Activated CD8-positive, alpha-beta memory T cell treated with anti-CD3 and anti-CD28 coated beads, Interleukin-2, amount 50 U/mL, for 1 hour (primary cell): ENCODE measurements around the gene XRCC3.

Experiments used
- DNase-seq: peaks from one replicate; pipeline ENCODE4 v3.0.0-alpha.2; 2020; ENCODE audit errors: extremely low read depth

XRCC3 gene

DNA sequence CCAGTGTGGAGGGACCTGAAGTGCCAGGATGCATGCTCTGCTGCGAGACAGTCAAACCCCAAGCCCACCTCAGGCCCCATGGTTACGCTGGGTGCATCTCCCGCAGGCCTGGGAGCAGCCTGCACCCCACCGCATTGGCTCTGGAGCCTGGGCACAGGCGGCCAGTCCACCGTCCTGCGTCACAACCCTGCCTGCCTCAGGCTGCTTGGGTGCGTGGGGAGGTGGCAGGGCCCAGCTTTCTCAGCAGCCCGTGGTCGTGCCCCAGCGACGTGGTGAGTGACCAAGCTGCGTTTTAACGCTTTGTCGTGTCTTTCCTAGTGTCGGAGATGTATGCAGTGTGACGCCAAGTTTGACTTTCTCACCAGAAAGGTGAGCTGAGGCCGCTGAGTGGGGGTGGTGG is 11.2 kb upstream of the XRCC3 start:
- no peak for DNase-seq

DNA sequence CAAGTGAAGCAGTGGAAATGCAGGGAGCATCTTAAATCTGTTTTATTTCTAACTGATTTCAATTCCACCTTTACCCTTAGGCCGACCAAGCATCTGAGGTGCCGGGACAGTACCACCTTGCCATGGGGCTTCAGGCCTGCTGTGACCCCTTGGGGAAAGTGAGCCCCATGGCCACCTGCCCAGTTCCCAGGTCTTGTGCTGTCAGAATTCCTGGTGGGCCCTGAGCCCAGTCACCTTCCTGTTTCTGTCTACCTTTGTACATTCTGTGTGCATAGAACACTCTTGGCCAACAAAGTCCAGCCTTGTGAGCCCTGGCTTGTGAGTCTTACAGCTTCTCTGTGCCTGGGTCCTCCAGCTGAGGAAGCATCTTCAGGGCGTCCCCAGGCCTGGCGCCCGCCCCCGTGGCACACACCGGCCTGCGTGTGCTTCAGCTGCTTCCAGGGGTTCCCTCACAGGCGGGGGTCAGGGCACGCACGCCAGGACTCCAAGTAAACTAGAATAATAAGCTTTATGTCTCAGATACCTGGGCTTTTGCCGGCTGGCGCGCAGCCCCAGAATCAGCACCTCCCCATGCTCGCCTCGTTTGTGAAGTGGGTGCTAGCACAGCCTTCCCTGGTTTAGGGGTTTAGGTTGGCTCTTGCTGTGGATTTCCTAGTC is 10.6 kb upstream of the XRCC3 start:
- no peak for DNase-seq

DNA sequence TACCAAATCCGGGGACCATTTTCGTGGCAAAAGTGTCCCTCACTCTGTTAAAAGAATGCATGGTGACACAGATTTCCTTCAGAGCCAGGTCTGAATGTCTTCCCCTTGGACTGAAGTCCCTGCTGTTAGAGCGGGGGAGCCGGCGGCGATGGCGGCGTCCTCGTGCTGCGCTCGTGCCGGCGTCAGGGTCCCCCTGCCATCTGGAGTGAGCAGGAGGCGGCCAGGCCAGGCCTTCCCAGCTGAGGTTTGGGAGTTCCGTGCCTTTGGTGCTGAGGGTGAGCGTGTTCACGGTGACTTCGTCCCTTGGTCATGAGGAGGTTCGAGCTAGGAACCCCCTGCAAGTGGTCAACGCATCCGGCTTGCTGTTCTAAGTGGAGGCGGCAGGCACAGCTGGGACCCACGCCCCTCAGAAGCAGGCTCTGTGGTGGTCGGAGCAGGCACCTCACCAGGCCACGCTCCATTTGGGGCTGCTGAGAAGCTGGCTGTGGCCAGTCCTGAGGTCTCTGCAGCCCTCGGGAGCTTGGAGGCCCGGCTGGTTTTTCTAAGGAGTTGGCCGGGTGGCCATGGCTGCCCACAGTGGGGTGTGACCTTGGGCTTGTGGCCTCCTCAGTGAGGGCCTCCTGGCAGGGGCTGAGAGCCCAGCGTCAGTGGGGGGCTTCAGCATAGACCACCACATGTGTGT is 9.9 kb upstream of the XRCC3 start:
- DNase-seq = no peak

DNA sequence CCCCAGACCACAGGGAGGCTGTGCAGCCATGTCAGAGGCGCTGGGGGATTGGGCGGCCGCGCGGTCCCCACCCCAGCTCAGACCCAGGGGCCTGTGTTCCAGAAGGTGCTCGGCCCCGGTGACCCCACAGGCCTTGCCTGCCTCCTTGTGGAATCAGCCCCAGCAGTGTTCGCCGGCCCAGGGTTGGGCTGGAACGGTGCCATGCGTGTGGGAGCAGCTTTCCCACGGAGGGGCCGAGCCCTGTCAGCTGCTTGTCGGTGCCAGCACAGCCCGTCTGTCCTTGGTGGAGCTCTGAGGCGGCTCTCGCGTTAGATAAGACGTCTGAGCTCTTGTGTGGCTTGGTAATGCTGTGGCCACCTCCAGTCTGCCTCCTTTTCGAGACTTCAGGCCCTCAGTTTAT is 8.9 kb upstream of the XRCC3 start:
- DNase-seq = no peak

DNA sequence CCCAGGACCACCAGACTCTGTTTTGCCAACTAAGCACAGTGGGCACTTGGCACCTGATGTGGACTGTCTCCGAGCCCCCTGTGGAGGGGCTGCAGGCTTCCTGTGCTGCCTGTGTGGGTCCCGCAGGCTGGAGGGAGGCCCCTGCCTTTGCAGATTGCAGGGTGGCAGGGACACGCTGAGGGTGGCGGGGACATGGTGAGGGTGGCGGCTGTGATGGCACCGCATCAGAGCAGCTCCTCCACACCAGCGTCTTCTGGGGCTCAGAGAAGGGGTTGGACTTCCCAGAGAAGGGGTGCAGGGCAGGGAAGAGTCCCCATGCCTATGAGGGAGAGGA is 8.5 kb upstream of the XRCC3 start:
- DNase-seq = no peak

DNA sequence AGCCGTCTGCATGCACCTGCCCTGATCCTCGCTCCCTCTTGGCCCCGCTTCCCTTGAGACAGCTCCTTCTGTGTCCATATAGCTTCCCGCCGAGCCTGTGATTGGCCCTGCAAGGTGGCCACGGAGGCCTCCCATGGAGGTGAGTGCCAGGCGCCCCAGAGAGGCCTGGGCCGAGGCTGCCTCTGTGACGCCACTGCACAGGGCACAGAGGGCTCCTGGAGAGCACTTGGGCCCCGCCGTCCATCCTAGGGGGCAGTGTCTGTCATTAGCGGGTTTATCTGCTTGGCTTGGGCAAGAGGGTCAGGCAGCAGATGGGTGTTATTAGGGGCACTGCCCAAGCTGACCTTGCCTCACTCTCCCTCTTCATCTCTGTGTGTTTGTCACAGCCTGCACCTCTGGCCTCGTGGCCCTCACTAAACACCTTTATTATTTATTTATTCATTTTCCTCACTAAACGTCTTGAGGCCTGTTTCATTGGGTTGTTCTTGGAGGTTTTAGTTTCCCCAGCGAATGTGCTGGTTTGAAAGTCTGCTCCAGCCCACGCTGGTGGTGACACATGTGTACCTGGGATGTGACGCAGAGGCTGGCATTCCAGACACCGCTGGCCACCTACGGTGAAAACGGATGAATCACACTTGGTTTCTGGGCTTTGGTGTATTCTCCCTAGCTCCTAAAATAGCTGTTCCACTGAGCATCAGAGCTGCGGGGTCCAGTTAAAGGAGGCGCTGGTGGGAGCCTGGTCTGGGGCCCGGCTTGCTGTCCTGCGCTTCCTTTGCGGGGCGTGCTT is 6.3 kb upstream of the XRCC3 start:
- no peak for DNase-seq

DNA sequence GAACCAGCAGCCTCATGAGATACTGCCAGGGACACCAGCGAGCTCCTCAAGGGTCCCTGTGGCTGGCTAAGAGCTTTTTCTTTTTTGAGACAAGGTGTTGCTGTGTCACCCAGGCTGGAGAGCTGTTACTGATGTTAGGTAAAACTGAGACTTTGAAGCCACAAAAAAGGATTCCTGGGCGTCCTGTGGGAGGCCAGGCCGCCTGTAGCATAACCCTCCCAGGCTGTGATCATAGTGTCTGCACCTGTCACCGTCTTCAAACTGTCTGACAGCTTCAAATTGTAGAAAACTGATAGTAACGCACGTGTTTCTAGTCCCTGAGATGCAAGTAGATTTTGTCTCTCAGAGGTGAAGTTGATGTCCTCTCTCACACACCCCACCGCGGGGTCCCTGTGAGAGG is 4.5 kb upstream of the XRCC3 start:
- DNase-seq = no peak

DNA sequence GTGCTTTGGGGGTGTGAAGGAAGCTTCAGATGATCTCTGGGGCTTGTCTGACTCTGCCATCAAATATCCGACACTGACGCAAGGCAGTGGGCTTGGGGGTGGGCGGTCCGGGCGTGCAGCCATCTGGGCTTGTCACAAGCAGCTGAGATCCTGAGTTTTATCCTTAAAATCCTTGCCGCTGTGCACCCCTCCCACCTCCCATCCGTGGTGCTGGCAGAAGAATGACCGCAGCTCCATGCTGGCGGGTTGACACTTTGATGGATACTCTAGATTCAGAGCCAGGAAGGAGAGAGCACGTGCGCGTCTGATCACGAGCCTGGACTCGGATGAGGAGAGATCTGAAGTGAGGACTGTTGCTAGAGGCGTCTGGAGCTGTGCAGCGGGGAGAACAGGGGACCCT is 3.3 kb upstream of the XRCC3 start:
- no peak for DNase-seq

DNA sequence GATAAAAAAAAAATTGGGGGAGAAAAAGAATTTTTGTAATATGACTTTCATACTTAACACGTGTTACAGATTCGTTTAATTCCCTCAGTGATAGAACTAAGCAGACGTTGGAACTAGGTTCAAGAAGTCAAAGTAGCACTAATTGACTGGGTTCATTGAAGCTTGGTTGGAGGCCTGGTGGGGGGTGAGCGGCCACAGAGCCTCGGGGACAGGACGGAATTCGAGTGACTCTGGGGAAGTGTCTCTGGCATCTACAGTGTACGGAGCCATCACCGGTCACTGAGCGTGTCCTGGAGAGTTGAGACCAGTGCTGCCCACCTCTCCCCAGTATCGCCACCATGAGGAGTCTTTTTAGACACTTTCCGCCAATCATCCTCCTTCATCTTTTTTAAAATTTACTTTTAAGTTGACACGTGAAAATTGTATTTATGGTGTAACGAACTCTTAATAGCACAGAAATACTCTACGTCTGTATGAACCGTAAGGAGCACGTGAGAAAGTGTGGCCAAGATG is 1.7 kb upstream of the XRCC3 start:
- DNase-seq = no peak

DNA sequence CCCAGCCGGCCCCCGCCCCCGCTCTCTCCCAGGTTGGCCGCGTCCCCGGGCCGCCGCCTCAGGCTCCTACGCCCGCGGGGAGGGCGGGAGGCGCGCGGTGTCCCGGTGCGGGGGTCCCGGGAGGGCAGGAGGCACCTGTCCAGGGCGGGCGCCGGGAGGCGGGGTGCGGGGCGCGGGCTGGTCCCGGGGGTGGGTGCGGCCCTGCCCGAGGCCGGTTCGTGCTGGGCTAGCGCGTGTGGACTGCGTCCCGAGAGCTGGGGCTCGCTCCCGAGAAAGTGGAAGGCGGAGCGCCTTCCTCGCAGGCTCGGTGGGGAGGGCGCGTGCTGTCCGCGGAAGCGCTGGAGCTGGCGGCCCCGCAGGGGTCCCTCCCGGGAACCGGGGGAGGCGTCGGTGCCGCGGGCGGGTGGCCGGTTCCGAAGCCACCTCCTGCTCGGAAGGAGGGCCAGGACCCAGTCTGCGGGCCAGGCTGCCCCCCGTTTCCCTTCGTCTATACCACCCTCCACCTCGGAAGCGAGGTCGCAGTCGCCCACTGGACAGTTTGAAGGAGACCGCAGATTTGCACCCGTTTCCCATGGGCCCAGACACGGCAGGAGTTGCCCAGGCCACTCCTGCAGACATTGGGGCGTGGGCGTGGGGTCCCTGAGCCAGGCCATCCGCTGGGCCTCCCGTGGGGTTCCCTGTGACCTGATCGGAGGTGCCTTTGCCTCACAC is 995 bp upstream of the XRCC3 start:
- no peak for DNase-seq

DNA sequence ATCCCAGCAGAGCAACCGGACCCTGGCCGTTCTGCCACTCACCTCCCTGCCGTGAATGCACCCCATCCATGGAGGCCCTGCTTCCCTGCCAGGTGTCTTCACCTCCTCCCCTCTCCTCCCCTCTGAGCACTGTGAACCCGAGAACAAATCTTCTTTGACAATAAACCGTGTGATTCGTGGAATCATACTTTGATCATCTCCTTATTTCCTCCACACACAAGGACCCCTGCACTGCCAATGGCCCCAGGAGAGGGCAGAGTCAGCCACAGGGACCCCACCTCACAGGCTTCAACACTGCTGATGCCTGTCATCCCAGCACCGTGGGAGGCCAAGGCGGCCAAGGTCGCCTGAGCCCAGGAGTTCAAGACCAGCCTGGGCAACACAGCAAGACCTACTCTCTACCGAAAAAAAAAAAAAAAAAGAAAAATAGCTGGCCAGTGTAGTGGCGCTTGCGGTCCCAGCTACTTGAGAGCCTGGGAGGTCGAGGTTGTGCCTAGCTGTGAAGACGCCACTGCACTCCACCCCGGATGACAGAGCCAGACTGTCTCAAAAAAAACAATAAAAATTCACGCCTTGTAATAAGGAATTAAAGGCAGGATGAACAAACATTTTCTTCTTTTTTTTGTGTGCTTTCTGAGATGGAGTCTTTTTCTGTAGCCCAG is 1.1 kb downstream of the XRCC3 start:
- DNase-seq = no peak

DNA sequence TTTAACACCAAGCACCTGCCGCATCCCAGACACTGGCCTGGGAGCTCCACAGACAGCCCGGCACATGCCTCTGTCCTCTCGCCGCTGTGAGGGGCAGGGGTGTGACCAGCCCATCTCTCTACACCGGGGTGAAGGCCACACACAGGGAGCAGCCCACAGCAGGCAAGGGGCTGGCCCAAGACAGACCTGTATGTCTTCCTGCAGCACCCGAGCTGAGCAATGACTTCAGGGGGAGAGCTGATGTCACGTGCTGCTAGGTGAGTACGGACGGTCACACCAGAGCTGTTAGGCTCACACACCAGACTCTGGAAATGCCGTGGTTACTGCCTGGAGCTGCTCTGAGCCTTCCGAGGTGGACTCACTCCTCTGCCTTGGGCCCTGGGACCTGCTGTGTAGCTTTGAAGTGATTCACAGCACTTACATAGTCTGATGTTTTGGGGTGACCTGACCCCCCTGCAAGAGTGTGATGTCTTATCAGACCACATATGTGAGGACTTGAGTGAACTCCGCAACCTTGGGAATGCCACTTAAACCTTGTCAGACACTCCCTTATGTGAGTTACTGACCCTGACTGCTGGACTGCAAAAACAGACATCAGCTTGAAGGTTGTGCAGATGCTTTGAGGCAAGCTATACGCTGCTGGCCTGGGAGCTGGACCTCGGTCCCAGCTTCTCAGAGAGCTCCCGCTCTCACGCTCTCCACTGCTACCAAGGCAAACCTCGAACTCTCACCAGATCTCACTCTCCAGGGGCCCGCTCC is 1.8 kb downstream of the XRCC3 start:
- no peak for DNase-seq

DNA sequence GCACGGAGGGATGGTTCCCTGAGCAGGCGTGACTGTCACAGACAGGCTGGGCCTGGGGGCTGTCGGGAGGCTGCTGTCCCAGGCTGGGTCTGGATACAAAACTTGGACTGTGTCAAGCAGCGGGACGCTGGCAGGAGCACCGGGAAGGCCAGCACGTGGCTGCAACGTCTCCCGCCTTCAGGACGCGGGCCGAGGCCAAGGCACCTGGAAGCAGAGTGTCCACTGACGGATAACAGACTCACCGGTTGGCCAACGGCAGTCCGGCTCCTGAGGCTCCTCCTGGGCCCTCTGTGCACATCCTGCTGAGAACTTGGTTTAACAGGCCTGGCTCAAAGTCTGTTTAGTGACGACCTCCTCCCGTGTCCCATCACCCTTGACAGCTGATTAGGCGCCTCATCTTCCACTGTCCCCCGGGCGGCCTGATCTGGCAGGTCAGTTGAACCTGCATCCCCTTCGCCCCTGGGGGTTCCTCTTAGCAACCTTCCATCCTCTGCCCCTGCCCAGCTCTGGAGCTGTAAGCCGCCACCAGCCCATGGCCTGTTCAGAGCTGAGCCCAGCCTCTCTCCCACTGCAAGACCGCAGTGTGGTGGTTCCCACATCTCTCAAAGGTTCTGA is 2.5 kb downstream of the XRCC3 start:
- DNase-seq = no peak

DNA sequence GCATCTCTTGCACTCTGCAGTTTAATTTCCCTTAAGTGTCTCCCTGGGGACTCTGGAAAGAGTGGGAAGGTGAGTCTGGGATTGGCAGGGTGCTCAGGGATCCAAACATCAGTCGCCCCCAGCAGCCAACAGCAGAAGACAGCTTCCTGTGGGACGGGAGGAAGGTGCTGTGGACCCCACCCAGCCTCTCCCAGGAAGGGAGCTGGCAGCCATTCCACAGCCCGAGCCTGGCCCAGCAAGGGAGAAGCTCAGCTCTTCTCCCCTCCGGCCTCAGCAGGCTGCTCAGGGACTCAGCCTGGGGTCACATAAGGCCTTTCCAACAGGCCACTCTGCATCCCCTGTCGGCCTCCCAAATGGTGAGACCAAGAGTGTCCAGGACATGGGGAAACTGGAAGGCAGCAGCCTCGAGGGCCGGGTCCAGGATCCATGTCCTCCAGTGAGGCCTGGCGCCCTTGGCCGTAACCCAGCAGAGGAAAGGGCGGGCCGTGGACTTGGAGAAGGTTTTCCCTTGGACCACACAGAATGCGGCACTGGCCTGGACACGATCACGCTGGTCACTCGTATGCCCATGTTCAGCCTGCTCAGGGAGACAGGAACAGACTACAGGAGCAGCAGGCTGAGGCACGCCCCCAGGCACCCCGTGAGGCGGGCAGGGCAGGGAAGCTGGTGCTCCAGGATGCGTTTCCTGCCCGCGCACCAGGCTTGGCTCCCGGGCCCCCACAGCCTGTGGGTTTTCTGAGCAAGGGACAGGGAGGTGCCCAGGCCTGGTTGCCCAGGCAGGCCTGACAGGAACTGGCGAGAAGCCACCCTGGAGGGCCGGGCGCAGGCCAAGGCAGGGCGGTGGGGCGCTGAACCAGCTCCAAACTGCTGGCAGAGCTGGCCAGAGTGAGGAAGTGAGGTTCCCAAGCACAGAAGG is 3.5 kb downstream of the XRCC3 start:
- DNase-seq = no peak

DNA sequence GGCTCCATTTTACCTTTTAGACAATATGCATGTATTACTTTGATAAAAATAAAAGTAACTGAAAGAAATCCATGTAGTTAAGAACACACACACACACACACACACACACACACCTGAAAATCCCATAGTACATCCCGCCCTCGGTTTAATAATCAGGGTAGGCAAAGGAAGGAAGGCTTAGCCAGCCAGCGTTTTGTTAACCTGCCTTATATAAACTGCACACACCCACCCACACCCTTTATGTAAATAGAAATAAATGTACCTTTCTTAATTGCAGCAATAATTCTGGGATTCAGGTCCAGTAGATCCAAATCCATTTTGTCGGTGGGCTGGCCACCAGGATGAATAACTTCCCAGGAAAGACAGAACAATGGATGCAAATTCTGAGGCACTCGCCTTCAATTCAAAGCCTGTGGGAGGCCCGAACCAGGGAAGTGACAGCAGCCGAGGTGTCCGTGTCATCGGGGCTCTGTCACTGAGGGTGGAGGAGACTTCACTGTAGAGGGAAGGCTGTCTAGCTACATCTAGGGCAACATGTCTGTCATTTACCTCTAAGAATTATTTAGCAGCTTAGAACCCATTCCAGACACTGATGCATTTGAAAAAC is 4.4 kb downstream of the XRCC3 start:
- no peak for DNase-seq

DNA sequence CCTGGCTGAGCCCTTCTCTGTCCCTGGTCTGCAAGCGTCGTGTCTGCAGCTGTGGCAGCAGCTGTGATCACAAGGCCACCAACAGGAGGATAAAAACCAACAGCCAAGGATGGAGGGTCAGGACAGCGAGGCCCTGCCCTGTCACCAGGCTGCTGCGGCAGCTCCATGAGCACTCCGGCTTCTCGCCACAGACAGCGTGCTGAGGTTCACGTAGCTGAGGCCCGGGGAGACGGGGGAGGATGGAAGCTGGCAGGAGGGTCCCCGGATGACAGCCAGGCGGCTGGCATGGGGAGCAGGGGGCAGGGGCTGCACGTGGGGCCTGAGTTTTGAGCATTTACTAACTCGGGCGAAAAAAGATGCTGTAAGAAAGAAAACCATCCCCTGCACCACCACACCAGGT is 5.4 kb downstream of the XRCC3 start:
- no peak for DNase-seq

DNA sequence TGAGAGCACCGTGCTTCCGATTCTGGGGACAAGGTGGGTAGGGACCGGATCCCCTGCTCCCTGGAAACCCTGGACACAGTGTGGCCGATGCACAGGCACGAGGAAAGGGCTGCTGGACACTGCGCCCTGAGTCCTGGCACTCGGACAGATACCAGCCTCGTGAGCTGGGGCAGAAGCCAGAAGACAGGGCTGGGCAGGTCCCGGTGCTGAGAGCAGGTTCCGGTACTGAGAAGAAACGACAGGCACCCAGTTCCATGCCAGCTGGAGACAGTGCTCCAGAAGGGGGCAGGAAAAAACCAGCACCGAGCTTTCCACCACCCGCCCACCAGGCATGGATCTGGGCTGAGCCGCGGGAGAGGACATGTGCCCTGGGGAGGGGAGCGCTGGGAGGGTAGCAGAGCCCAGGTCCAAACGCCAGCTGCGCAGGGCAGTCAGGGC is 6.5 kb downstream of the XRCC3 start:
- no peak for DNase-seq

DNA sequence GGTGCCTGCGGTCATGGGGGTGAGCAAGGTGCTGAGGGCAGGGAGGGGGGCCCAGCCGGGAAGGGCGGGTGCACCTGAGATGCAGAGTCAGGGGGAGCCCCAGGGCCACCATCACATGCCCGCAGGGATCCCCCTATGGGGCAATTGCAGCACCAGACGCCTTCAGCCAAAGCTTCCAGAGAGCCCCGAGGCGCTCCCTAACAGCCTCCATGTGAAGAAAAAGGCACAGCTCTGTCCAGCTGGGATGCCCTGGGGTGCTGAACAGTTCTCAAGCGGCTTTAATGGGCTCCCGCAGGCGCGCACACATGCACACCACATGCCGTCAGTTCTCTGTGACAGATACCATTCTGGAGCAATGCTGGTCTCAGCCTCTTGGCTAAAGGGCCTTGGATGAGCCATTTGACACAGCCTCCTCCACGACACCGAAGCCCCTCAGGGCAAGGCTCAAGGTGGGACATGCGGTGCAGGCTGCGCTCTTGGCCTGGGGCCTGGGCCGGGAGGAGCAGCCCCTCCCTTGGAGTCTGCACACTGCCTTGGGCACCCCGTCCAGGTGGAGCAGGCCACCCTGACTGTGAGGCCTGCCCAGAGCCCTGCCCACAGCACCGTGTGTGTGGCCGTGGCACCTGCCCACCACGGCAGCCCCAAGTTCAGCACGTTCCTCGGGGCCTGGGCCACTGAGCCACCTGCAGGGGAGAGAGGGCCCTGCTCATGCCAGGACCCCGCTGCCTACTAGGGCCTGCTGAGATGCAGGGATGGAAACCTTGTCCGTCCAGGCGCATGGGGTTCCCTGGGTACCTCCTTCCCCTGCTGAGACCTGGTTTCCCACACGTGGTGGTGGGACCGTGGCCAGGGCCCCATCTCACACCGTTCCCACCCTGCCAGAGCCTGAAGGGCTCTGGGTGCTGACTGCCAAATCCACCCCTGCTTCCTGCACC is 7.7 kb downstream of the XRCC3 start:
- no peak for DNase-seq
